Endothelial cell of umbilical vein (primary cell): Measurements from ENCODE around the gene WDR90.

Experiments used
- CTCF ChIP-seq, 2 donors: IDR thresholded peaks; 1 replicate in 1 of 2; 2 replicates in 1 of 2; pipeline ENCODE4 v1.5.1; 2011; ENCODE audit warnings: low read length in 2 of 2, mild to moderate bottlenecking in 2 of 2, moderate library complexity in 2 of 2, control low read depth in 1 of 2, inconsistent platforms in 1 of 2, low read depth in 1 of 2; ENCODE audit not compliant: insufficient read depth in 1 of 2; ENCODE audit errors: extremely low read depth in 1 of 2
- EZH2 ChIP-seq: IDR thresholded peaks from 2 replicates; pipeline ENCODE4 v1.6.1; 2012; ENCODE audit warnings: borderline replicate concordance, low read depth, mild to moderate bottlenecking, moderate library complexity, low read length, inconsistent platforms; ENCODE audit not compliant: severe bottlenecking
- JUN ChIP-seq: IDR thresholded peaks from 2 replicates; pipeline ENCODE4 v1.6.1; 2011; ENCODE audit warnings: borderline replicate concordance, low read depth; ENCODE audit not compliant: insufficient read length, insufficient read depth
- MAX ChIP-seq: IDR thresholded peaks from 2 replicates; pipeline ENCODE4 v1.6.1; 2011; ENCODE audit not compliant: insufficient read depth, insufficient read length
- POLR2A ChIP-seq: IDR thresholded peaks from 2 replicates; pipeline ENCODE4 v1.6.1; 2012; ENCODE audit warnings: low read depth, mild to moderate bottlenecking, control low read depth, low read length
- POLR2AphosphoS5 ChIP-seq: IDR thresholded peaks from 2 replicates; pipeline ENCODE4 v1.6.1; 2012; ENCODE audit warnings: low read depth, mild to moderate bottlenecking, control low read depth, low read length, moderate library complexity; ENCODE audit not compliant: insufficient read depth

GRCh38 chr16:686459-687260, 37.5 kb downstream of the WDR90 start:
- TF ChIP-seq POLR2AphosphoS5 (no peak), CTCF (IDR thresholded peaks at IDR 0.05; ENCODE audit: extremely low read depth in 1 of 2, insufficient read depth in 1 of 2, low read depth in 1 of 2, low read length in 2 of 2) (no peak), POLR2A (no peak), EZH2 (no peak), MAX (no peak), JUN (no peak)
